Osteoblast (primary cell): ENCODE results near the gene SERPINA9. TPM values are rescaled to one million over a fixed set of nuclear protein-coding genes. Genes with fewer than 3 reads are reported as not detected.

Experiments
- DNase-seq: peaks from one replicate; pipeline ENCODE4 v3.0.0; 2011; ENCODE audit warnings: low spot score, mixed read lengths; ENCODE audit not compliant: insufficient read length; ENCODE audit errors: missing footprints
- H2AFZ ChIP-seq: 2 replicates; pipeline ENCODE4 v1.6.0; 2011; ENCODE audit warnings: mild to moderate bottlenecking, low read length
- H3K27ac ChIP-seq: 2 replicates; pipeline ENCODE4 v1.5.1; 2011; ENCODE audit warnings: mild to moderate bottlenecking, low read depth, low read length, moderate library complexity
- H3K27me3 ChIP-seq: 2 replicates; pipeline ENCODE4 v1.6.0; 2012; ENCODE audit warnings: mild to moderate bottlenecking, control low read depth, inconsistent platforms, low read length, moderate library complexity; ENCODE audit not compliant: insufficient read depth
- H3K36me3 ChIP-seq: 2 replicates; pipeline ENCODE4 v1.5.1; 2011; ENCODE audit warnings: mild to moderate bottlenecking, low read length, control low read depth, moderate library complexity; ENCODE audit not compliant: insufficient read depth
- H3K4me1 ChIP-seq: 2 replicates; pipeline ENCODE4 v1.5.1; 2011; ENCODE audit warnings: mild to moderate bottlenecking, low read length, control low read depth, moderate library complexity; ENCODE audit not compliant: insufficient read depth
- H3K4me2 ChIP-seq: 2 replicates; pipeline ENCODE4 v1.6.0; 2011; ENCODE audit warnings: mild to moderate bottlenecking, low read length; ENCODE audit not compliant: insufficient read depth
- H3K4me3 ChIP-seq: fragments of 200-600 bp; sonication (generic); 3 replicates; pipeline ENCODE4 v1.5.1; 2012; ENCODE audit warnings: mild to moderate bottlenecking, low read length, inconsistent platforms; ENCODE audit not compliant: insufficient read depth
- H3K79me2 ChIP-seq: 2 replicates; pipeline ENCODE4 v1.6.0; 2012; ENCODE audit warnings: mild to moderate bottlenecking, low read length, control low read depth, inconsistent platforms; ENCODE audit not compliant: insufficient read depth
- H3K9me3 ChIP-seq: 2 replicates; pipeline ENCODE4 v1.5.1; 2011; ENCODE audit warnings: low read depth, low read length, control low read depth
- H4K20me1 ChIP-seq: 2 replicates; pipeline ENCODE4 v1.6.0; 2012; ENCODE audit warnings: mild to moderate bottlenecking, low read length, control low read depth; ENCODE audit not compliant: insufficient read depth
- total RNA-seq: library from RNA; depleted of rRNA; stranded (reverse); fragments of >200 nt; gene quantifications from 2 replicates; pipeline ENCODE4 v1.2.3, GENCODE V29; 2012
- TF ChIP-seq, protein P1 (sequence below): IDR thresholded peaks from 2 replicates; pipeline ENCODE4 v1.5.1; 2011; ENCODE audit warnings: mild to moderate bottlenecking, low read depth, low read length, moderate library complexity; ENCODE audit errors: extremely low read depth

The SERPINA9 gene
- total RNA-seq, 1 donor = under 0.01 TPM

DNA sequence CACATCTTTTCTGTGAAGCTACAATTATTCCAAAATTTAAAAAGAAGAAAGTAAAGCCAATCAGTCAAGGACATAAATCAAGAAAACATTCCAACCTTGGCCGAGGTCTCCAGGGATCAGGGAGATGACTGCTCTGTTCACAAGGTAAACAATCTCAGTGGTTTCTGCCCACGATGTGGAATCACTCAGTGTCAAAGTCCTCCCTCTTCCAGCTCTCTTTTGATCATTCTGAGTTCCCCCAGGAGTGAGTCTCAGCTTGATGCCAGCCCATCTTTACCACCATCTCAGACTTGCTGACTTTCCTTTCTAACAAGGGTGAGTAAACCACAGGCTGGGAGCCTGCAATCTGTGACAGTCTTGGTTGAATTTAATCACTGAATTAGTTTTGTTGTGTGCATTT lies 4.8 kb upstream of the SERPINA9 start:
- Histone ChIP-seq H3K27me3 (no peaks in the 10 kb centered on the region), H3K4me2 (peak overlapping the region; percentile 53), H3K36me3 (no peaks in the 10 kb centered on the region), H2AFZ (no peak overlapping the region), H3K27ac (peak overlapping the region; percentile 83), H3K9me3 (peaks cover 5% of the 10 kb centered on the region), H3K4me1 (peaks cover 53% of the 10 kb centered on the region), H3K79me2 (no peaks in the 10 kb centered on the region), H4K20me1 (no peaks in the 10 kb centered on the region), H3K4me3 (no peak overlapping the region)
- TF ChIP-seq, protein P1, sequence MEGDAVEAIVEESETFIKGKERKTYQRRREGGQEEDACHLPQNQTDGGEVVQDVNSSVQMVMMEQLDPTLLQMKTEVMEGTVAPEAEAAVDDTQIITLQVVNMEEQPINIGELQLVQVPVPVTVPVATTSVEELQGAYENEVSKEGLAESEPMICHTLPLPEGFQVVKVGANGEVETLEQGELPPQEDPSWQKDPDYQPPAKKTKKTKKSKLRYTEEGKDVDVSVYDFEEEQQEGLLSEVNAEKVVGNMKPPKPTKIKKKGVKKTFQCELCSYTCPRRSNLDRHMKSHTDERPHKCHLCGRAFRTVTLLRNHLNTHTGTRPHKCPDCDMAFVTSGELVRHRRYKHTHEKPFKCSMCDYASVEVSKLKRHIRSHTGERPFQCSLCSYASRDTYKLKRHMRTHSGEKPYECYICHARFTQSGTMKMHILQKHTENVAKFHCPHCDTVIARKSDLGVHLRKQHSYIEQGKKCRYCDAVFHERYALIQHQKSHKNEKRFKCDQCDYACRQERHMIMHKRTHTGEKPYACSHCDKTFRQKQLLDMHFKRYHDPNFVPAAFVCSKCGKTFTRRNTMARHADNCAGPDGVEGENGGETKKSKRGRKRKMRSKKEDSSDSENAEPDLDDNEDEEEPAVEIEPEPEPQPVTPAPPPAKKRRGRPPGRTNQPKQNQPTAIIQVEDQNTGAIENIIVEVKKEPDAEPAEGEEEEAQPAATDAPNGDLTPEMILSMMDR = no peak
- DNase-seq = no peak

DNA sequence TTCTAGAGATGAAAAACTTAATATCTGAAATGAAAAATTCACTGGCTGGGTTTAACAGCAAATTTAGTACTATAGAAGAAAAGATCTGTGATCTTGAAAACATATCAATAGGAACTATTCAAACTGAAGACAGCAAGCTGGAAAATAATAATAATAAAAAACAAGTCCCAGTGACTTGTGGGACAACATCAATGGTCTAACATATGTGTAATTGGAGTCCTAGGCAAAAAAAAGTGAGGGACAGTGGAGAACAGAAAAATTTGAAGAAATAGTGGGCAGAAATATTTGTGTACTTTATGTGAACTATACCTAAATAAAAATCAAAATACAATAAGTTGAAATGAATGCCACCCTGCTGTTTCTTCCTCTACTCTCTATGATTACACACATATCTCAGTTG lies 2.4 kb upstream of the SERPINA9 start:
- TF ChIP-seq, protein P1 = no peak
- Histone ChIP-seq H3K27me3 (no peaks in the 10 kb centered on the region), H3K4me1 (peaks cover 42% of the 10 kb centered on the region), H3K9me3 (peaks cover 5% of the 10 kb centered on the region), H3K4me2 (no peak overlapping the region), H3K4me3 (no peak overlapping the region), H3K79me2 (no peaks in the 10 kb centered on the region), H3K36me3 (no peaks in the 10 kb centered on the region), H4K20me1 (no peaks in the 10 kb centered on the region), H3K27ac (no peak overlapping the region), H2AFZ (no peak overlapping the region)
- no peak for DNase-seq

DNA sequence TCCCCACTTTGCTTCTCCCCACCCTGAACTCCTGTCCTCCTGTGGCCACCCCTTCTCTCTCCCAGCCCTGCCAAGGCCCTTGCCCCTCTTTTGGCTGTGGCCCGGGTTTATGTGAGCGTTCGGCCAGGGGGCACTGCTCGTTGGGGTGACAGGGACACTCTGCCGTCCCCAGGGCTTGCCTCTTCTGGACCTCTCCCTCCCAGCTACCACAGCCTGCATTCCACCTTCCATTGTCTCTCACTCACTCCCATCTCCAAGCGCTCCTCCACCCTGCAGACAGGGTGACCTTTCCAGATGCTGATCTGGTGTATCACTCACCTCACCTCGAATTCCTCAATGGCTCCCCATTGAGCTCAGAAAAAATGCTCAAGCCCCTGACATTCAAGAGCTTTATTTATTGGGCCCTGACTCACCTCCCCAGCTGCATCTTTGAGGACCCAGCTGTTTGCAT lies 1.4 kb downstream of the SERPINA9 start:
- Histone ChIP-seq H3K9me3 (peaks cover 5% of the 10 kb centered on the region), H2AFZ (no peak overlapping the region), H3K4me3 (no peak overlapping the region), H3K27me3 (no peaks in the 10 kb centered on the region), H3K4me1 (peaks cover 19% of the 10 kb centered on the region), H3K36me3 (no peaks in the 10 kb centered on the region), H3K27ac (no peak overlapping the region), H3K79me2 (no peaks in the 10 kb centered on the region), H3K4me2 (no peak overlapping the region), H4K20me1 (no peaks in the 10 kb centered on the region)
- TF ChIP-seq, protein P1 = no peak
- DNase-seq = peak; percentile 83

DNA sequence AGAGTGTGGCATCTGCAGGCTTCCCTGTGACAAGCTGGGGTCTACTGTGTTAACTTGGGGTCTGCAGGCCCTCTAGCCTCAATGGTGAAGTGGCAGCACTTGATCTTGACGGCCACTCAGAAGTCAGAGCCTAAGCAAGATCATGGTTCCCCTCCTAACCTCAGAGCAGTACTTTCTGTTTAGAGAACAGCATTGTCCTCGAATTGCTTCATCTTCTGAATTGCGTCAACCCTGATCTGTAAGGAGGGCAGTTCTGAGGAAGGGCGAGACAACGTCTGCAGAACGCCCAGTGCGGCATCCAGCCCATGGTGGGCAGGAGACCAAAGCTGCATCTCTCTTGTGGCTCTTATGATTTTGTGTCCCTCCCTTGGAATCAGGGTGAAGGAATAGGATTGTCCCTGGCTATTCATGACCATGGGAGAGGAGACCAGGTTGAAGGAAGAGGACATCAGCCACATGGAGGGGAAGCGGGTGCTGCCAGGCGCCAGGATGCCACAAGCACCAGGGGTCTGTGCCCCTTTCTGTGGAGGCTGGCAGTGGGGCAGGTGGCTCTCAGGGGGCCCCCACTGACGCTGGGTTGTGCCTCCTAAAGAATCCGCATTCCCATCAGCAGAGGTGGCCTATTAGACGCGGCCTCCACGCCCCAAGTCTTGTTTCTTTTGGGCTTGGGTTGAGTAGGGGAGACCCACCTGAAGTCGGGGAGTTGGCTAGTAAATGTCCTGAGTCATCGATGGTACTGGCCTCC lies 2.2 kb downstream of the SERPINA9 start:
- Histone ChIP-seq H3K4me2 (no peak overlapping the region), H3K4me3 (no peak overlapping the region)

More for the DNA sequence above, 2.2 kb downstream of the SERPINA9 start:
- DNase-seq = no peak
- H4K20me1 ChIP-seq = no peaks in the 10 kb centered on the region
- no peaks in the 10 kb centered on the region for H3K36me3 ChIP-seq
- no peaks in the 10 kb centered on the region for H3K79me2 ChIP-seq
- peaks cover 2% of the 10 kb centered on the region for H3K9me3 ChIP-seq
- no peak overlapping the region for H2AFZ ChIP-seq
- H3K4me1 ChIP-seq = peaks cover 19% of the 10 kb centered on the region
- H3K27me3 ChIP-seq = no peaks in the 10 kb centered on the region
- TF ChIP-seq, protein P1 = no peak
- H3K27ac ChIP-seq = no peak overlapping the region
